Thoracic aorta (tissue), 2 donors: ENCODE data around the gene CPVL. TPM values are rescaled to one million over a fixed set of nuclear protein-coding genes. Genes with fewer than 3 reads are reported as not detected.

Experiments
- ATAC-seq: fragments of 150-250 bp; one replicate; pipeline ENCODE4 v1.8.0; 2017; ENCODE audit warnings: low read depth; ENCODE audit not compliant: insufficient number of reproducible peaks, low FRiP score
- DNase-seq: peaks from one replicate; pipeline ENCODE4 v3.0.0-alpha.2; 2020; ENCODE audit warnings: low spot score
- H3K27ac ChIP-seq, 2 donors: fragments of 200-600 bp; sonication (generic); 1 replicate in 1 of 2; 2 replicates in 1 of 2; pipeline ENCODE4 v1.5.1; 2016; ENCODE audit warnings: mild to moderate bottlenecking in 2 of 2, moderate library complexity in 2 of 2
- H3K27me3 ChIP-seq: fragments of 200-600 bp; sonication (generic); replicated peaks from 2 replicates; pipeline ENCODE4 v1.6.0; 2016; ENCODE audit warnings: mild to moderate bottlenecking; ENCODE audit not compliant: insufficient read depth
- H3K36me3 ChIP-seq: fragments of 200-600 bp; sonication (generic); one replicate; pipeline ENCODE4 v1.5.1; 2016
- H3K4me1 ChIP-seq, 2 donors: fragments of 200-600 bp; sonication (generic); 1 replicate in 1 of 2; 2 replicates in 1 of 2; pipeline versions ENCODE4 v1.5.1 to v1.6.0; 2016; ENCODE audit warnings: low read depth in 2 of 2, mild to moderate bottlenecking in 1 of 2; ENCODE audit not compliant: control insufficient read depth in 1 of 2
- H3K4me3 ChIP-seq: fragments of 200-600 bp; sonication (generic); 2 replicates; pipeline ENCODE4 v1.5.1; 2016; ENCODE audit warnings: mild to moderate bottlenecking
- H3K9me3 ChIP-seq: fragments of 200-600 bp; sonication (generic); 2 replicates; pipeline ENCODE4 v1.5.1; 2016
- CTCF ChIP-seq: fragments of 200-600 bp; sonication (generic); IDR thresholded peaks from one replicate; pipeline ENCODE4 v1.5.1; 2019; ENCODE audit warnings: antibody characterized with exemption
- total RNA-seq, 2 donors: library from RNA; depleted of rRNA; stranded (reverse); fragments of >200 nt; gene quantifications; one replicate each; pipeline versions ENCODE4 v1.1.0 to v1.2.3, GENCODE V29; 2016

Gene CPVL
- total RNA-seq, 2 donors from 2014 or later = 21.0 to 22.9 TPM

DNA sequence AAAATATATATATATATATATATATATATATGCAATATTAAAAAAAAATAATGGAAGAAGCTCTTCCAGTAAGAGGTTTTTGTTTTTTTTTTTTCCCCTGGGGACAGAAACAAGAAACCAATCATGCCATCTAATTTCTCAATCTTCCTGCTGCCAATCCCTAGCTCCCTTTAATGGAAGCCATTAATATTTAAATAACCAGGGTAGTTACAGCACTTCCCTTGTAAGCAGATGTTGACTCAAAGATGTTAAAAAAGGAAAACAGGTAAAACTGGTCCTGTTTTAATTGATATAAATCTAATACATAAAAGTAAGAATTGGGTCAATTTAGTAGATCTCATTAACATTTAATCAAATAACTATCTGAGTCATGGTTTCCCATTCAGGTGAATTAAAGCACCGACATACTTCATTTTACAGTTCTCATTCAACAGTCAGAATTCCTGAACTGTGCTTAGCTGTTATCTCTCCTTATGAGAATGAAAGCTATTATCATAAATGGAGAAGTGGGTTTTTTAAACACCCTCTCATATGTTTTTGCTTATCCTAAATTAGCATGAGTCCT is 22.6 kb downstream of the CPVL start:
- DNase-seq = no peak
- Histone ChIP-seq H3K9me3 (no peaks in the 10 kb centered on the region), H3K4me1 (no peaks in the 10 kb centered on the region), H3K27ac (no peak overlapping the region), H3K36me3 (no peaks in the 10 kb centered on the region), H3K4me3 (no peak overlapping the region), H3K27me3 (no peaks in the 10 kb centered on the region)
- ATAC-seq = no peak
- no peak for TF ChIP-seq CTCF

DNA sequence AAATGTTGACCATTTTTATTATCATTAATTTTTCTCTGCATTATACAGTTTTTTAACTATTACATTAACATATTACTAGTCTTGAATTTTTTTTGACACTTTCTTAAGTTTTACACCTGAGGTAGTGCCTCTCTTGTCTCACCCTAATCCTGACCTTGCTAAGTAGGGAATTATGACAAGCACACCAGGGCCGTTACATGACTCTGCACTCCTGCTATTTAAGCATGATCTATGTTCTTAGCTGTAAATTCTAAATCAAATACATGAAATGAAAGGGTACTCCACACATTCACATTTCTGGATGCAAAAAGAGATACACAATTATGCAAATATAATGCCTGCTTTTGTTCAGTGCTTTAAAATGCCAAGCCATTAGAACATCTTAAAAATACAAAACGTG is 23.6 kb downstream of the CPVL start:
- Histone ChIP-seq H3K4me3 (no peak overlapping the region), H3K27me3 (no peaks in the 10 kb centered on the region), H3K27ac (no peak overlapping the region), H3K4me1 (no peaks in the 10 kb centered on the region), H3K36me3 (no peaks in the 10 kb centered on the region), H3K9me3 (no peaks in the 10 kb centered on the region)
- no peak for TF ChIP-seq CTCF
- ATAC-seq = no peak
- no peak for DNase-seq

DNA sequence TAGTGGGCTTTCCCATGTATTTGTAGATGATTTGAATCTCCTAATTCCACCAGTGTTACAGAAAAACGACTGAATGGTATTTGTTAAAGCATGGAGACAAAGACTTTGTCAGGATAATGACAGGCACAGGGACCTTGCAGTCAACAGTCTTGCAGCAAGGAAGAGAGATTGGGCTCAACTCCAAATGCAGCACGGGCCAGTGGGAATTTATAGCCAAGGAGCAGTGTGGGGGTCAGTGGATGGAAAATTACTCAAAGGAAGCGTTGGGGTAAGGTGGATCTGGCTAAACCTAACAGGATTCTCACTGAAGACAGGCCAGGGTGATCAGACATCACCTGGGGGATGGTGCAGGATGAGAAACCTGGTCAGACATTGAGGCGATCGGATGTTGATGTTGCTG is 24.3 kb downstream of the CPVL start:
- no peak overlapping the region for H3K27ac ChIP-seq
- H3K4me1 ChIP-seq = no peaks in the 10 kb centered on the region
- ATAC-seq (no peak), DNase-seq (no peak)
- TF ChIP-seq CTCF = no peak
- H3K4me3 ChIP-seq = no peak overlapping the region
- H3K27me3 ChIP-seq = no peaks in the 10 kb centered on the region
- H3K36me3 ChIP-seq = no peaks in the 10 kb centered on the region
- H3K9me3 ChIP-seq = no peaks in the 10 kb centered on the region

GRCh38 chr7:29120955-29121354 is 25.4 kb downstream of the CPVL start:
- DNase-seq = no peak
- TF ChIP-seq CTCF = no peak
- Histone ChIP-seq H3K36me3 (no peaks in the 10 kb centered on the region), H3K27me3 (no peaks in the 10 kb centered on the region), H3K9me3 (no peaks in the 10 kb centered on the region), H3K4me1 (no peaks in the 10 kb centered on the region), H3K27ac (no peak overlapping the region), H3K4me3 (no peak overlapping the region)
- ATAC-seq = no peak

GRCh38 chr7:29119538-29119937 is 26.8 kb downstream of the CPVL start:
- H3K36me3 ChIP-seq = no peaks in the 10 kb centered on the region

More at GRCh38 chr7:29119538-29119937, 26.8 kb downstream of the CPVL start:
- H3K4me3 ChIP-seq = no peak overlapping the region
- TF ChIP-seq CTCF = no peak
- H3K27ac ChIP-seq = no peak overlapping the region
- no peak for ATAC-seq
- H3K4me1 ChIP-seq = no peaks in the 10 kb centered on the region
- no peaks in the 10 kb centered on the region for H3K27me3 ChIP-seq
- no peak for DNase-seq
- H3K9me3 ChIP-seq = no peaks in the 10 kb centered on the region
